ENCODE results near the gene TRIM26.
"Not testable (repeated sequence)": the region's sequence is repeated elsewhere in the genome, so short reads cannot be mapped to it uniquely, and the experiment has no call there.

The TRIM26 gene

GRCh38 chr6:30152910-30153610 lies 60.1 kb downstream of the TRIM26 start:
- no peak for DNase-seq

- DNase-seq, result no peak
Measured at GRCh38 chr6:30152016-30152673, 61.1 kb downstream of the TRIM26 start.

GRCh38 chr6:30151580-30151979 lies 61.6 kb downstream of the TRIM26 start:
- no peak for DNase-seq

- no peak for DNase-seq
Measured at GRCh38 chr6:30150671-30151395, 62.4 kb downstream of the TRIM26 start.

- DNase-seq, result no peak
Measured at GRCh38 chr6:30149858-30150550, 63.2 kb downstream of the TRIM26 start.

GRCh38 chr6:30149234-30149633 lies 64.0 kb downstream of the TRIM26 start:
- DNase-seq, result no peak

- DNase-seq, result no peak
Measured at GRCh38 chr6:30147096-30147495, 66.1 kb downstream of the TRIM26 start.

- no peak for DNase-seq
Measured at GRCh38 chr6:30145818-30146217, 67.4 kb downstream of the TRIM26 start.

- DNase-seq, result no peak
Measured at GRCh38 chr6:30144811-30145210, 68.4 kb downstream of the TRIM26 start.

GRCh38 chr6:30143780-30144179 lies 69.4 kb downstream of the TRIM26 start:
- no peak for DNase-seq

- DNase-seq, result no peak
Measured at GRCh38 chr6:30142665-30143064, 70.5 kb downstream of the TRIM26 start.

GRCh38 chr6:30140240-30140639 lies 73.0 kb downstream of the TRIM26 start:
- DNase-seq, result not testable (repeated sequence)

- DNase-seq, result no peak
Measured at GRCh38 chr6:30136570-30137286, 76.5 kb downstream of the TRIM26 start.

GRCh38 chr6:30135757-30136156 lies 77.4 kb downstream of the TRIM26 start, which contains the start of gene TRIM40:
TRIM40 (plus strand) TSS chr6:30136140; CDS start chr6:30137037, 897 bp downstream.
- no peak for DNase-seq

GRCh38 chr6:30135147-30135546 lies 78.1 kb downstream of the TRIM26 start:
- no peak for DNase-seq

All from activated CD4-positive, alpha-beta T cell treated with anti-CD3 and anti-CD28 coated beads for 1 hour (primary cell).